Activated CD4-positive, alpha-beta T cell treated with anti-CD3 and anti-CD28 coated beads, Interleukin-10, Interleukin-2, amounts not matched to agents 100 ng/mL and 50 ng/mL, durations not matched to agents 16 hours and 8 hours (primary cell): Measurements from ENCODE around the gene RPS6KA2.

Experiments
- DNase-seq: peaks from one replicate; pipeline ENCODE4 v3.0.0-alpha.2; 2020

Gene RPS6KA2

DNA sequence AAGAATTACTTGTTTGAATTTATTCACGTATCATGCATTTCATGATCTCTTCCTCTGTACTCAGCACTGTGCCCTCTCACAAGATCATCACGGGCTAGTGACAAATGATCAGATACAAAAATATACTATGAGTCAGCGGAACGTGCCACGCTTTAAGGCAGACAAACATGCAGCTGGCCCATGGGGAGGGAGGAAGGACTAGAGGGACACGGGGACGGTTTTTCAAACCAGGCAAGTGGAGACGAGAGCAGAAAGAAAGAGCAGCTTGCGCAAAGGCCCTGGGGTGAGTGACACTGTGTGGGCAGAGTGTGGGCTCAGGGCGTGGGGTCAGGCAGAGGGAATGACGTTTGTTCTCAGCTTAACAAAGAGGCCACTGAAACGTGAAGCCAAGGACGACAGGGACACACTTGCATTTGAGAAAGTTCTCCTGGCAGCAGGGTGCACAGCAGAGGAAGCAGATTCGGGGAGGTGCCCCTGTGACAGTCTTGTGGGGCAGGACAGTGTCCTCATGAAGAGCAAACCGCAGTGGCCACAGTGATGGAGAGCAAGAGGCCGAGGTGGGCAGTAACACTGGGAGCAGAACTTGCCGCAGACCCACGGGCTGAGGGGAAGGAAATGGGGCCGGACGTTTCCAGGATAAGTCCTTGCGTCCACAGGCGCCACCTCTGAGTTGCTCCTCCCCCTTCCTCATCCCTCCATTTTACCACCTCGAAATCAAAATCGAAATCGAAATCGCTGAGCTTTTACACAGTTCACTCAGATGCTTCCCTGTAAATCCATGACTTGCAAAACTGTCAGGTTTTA is 6.9 kb upstream of the RPS6KA2 start:
- no peak for DNase-seq

GRCh38 chr6:166632731-166633130 is 5.7 kb upstream of the RPS6KA2 start:
- no peak for DNase-seq

GRCh38 chr6:166630462-166630861 is 3.4 kb upstream of the RPS6KA2 start:
- no peak for DNase-seq

GRCh38 chr6:166629628-166630027 is 2.6 kb upstream of the RPS6KA2 start:
- peak; percentile 4 for DNase-seq

DNA sequence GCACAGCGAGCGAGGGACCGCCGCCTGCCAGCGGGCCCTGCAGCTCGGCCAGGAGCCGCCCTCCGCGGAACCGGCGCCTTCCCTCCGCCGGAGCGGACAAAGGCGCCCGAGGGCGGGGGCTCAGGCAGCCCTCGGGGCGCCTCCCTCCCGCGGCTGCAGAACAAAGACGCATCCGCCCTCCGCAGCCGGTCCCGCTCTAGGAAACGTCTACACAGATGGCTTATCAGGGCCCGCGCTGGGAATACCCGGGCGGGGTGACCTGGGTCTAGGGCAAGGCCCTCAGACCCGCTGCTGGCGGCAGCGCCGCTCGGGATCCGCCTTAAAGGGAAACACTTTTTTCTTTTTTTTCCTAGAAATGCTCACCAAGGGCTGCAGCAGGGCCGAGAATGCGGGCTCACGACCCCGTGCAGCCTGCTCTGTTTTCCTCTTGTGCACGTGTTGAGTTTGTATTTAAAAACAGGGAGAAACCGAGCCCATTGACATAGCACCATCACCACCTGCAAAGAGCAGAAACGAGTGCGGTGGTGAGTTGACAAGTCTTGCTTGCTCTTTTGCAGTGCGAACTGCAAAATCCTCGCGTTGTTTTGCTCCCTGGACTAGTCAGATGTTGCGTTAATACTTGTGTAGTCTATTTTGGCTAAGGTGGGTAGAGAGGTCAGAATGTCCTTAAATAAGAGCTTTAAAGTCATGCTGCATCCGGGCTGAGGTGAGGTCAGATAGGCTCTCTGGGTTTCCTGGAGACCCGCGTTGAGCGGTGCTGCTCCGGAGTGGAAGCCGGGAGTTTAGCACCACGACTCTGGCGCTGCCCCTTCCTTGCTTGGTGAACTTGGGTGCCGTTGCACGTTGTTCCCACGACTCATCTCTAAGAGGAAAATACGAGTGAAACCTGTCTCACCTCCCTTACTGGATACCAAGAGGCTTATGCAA is 1.1 kb upstream of the RPS6KA2 start:
- peak; percentile 45 for DNase-seq

GRCh38 chr6:166626177-166627032 is 646 bp downstream of the RPS6KA2 start:
- peak; percentile 19 for DNase-seq

DNA sequence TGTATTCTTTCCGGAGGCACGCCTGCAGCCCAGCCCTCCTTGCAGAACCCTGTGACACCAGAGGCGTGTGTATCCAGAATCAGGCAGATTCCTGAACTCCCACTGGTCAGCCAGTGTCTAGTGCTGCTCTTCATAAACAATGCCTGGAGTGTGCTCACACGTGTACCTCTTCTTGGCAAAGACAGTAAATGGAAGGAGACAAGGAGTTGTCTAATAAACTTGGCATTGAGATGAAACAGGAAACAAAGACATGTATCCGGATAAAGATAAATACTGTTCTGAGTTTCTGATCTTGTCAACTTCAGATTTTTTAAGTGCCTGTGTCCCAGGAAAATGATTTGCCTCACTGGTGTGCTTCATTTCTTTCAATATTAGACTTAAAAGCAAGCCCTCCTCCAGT is 1.7 kb downstream of the RPS6KA2 start:
- DNase-seq = no peak

DNA sequence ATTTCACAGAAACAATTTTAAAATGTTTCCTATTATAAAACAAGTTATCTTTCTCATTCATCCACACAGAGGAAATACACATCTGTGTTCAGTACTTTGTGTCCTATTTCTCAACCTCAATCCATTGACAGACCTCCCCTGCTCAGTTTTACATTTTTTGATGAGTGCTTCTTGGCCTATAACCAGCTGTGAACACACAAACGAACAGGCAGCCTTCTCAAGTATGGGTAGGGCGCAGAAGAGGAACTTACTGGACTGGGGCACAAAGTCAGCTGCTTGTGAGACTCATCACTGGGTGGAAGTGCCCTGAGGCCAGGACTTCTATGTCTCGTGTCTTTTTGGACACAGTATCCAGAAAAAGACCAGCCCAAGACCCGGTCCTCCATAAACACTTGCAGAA is 2.8 kb downstream of the RPS6KA2 start:
- no peak for DNase-seq

GRCh38 chr6:166623318-166623717 is 3.7 kb downstream of the RPS6KA2 start:
- no peak for DNase-seq

DNA sequence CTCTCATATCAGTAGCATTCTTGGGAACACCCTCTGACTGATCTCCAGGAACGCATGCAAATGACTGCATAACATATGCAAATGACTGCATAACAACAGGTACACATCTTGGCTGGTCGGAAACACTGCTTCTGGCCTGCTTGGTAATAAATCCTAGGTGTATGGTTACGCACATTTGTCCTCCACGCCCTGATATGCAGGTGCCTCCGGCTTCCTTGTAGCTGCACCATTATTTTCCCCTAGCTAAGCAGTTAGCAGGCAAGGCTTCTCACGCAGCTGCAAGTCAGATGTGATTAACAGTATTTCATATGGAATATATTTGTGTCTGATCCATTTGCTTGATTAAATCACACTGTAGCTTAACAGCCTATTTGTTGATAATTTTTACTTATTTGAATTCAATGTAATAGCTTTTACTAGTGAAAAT is 5.9 kb downstream of the RPS6KA2 start:
- no peak for DNase-seq

- DNase-seq = no peak
These were observed 6.5 kb downstream of the RPS6KA2 start for GRCh38 chr6:166620478-166621113.

DNA sequence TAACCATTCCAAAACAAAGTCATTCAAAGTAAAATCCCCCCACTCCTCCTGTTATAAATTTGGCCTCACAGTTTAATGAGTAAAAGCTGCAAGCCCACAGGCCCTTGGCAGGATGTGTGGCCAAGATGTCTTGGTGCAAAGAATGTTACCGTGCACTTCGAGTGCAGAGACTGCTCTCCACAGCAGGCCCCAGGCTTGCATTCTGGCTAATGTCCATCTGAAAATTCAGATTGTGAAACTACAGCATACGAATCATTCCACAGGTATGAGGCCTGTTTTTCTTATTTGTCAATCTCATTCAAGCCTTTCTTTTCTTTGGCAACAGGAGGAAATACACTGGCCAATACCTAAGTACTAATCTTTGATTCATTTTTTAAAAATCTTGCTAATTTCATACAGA is 7.1 kb downstream of the RPS6KA2 start:
- DNase-seq = no peak

DNA sequence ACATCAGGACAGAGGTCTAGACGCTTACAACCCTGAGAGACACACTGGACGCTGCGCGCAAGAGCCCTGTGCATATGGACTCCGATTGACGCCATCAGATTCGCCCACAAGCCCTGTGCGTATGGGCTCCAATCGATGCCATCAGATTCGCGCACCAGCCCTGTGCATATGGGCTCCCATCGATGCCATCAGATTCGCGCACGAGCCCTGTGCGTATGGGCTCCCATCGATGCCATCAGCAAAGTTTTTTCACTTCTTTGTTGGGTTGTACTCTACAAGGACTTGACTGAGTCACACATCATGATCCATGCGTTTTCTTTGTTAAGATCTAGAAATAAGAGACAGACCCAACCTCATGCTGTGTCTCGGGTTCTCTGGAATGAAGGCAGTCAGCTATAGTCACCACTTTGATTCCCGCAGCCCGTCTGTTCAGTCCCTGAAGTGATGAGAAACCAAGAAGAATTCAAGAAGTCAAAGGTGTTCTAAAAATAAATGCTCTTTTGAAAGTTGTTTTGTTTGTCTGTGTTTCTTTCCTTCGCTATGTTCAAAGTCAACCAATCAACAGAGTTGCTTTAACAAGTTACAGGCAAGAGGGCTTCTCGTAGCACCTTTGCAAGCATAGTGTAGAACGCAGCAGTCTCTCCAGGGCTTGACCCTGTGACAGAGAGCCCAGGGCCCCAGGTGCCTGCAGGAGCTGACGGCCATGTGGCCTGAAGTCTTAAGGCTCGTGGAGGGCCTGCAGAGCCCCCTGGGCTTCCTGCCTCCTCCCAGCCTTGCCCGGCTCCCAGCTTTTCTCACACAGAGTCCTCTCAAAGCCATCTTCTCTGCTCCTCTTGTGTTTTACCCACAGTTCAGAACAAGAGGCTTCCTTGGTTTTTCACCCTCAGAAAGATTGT is 7.9 kb downstream of the RPS6KA2 start:
- DNase-seq = no peak

DNA sequence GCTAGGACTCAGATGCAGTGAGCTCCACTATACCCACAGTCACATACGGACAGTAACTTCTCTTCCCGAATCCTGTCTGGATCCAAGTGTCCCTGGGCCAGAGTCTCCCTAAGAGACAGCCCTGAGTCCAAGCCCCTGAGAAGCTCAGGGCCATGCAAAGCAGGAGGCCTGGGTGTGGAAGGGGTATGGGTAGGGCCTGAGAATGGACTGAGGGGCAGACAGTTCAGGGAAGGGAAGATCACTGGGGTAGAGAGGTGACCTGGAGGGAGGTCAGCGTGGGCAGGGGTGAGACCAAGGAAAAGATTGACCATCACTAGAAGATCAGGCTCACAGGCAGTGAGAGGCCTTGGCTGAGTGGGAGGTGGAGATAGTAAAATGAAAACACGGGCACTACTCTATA is 8.8 kb downstream of the RPS6KA2 start:
- no peak for DNase-seq

- no peak for DNase-seq
These were observed 9.7 kb downstream of the RPS6KA2 start for GRCh38 chr6:166617359-166617758.

- no peak for DNase-seq
These were observed 10.5 kb downstream of the RPS6KA2 start for GRCh38 chr6:166616261-166617238.

DNA sequence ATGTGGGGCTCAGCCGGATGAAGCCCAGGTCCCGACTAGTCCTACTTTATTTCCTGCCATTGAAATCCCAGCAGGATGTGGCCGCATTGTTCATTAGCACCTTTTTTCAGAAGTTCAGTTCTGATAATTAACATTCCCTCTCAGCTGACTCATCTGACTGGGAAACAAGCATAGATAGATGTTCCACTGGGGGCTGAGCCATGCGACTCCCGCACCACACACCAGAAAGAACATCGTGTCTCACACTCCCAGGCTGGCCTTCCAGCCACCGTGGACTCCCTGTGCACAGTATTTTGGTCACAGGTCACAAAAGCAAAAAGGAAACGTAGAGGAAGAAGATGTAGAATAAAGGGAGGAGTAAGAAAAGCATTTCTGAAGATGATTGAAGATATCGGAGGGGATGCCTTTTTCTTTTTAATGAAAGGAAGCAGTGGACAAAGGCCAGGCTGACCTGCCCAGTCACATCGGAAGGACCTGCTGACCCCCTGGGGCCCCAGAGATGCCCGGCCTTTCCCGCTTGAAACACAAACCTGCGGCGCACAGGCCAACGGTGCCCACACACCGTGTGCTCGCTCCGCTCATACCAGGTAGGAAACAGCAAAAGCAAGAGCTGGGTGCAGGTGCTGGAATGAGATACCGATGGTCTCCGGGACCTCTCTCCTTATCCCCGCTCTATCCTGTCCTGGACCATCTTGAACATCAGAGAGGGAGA is 11.8 kb downstream of the RPS6KA2 start:
- DNase-seq = no peak

- DNase-seq = no peak
These were observed 12.5 kb downstream of the RPS6KA2 start for GRCh38 chr6:166614589-166614988.

DNA sequence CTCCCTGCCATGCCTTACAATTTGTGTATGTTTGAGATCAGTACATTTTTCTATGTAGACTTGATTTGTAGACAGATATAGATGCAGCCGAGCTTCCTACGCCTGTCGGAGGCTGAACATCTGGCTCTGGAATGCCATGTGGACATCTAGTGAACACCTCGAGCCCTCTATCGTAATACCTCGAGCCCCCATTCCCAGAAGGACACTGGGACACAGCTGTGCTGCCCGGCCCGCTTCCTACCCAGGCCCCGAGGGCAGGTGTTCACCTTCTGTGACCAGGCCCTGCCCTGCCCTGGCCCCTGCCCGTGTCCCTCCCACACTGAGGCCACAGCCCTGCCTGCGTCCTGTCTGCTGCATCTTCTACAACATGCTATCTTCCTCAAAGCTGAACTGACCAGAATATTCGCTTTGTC is 12.9 kb downstream of the RPS6KA2 start:
- no peak for DNase-seq
